Cardiac ventricle fibroblast (primary cell): ENCODE measurements around the gene DIO1. TPM values are rescaled to one million over a fixed set of nuclear protein-coding genes. Genes with fewer than 3 reads are reported as not detected.

Experiments used
- total RNA-seq: library from RNA; depleted of rRNA; stranded (reverse); fragments of >200 nt; gene quantifications from 2 replicates; pipeline ENCODE4 v1.2.3, GENCODE V29; 2015

Gene DIO1
- total RNA-seq, result not detected in 2 replicates

DNA sequence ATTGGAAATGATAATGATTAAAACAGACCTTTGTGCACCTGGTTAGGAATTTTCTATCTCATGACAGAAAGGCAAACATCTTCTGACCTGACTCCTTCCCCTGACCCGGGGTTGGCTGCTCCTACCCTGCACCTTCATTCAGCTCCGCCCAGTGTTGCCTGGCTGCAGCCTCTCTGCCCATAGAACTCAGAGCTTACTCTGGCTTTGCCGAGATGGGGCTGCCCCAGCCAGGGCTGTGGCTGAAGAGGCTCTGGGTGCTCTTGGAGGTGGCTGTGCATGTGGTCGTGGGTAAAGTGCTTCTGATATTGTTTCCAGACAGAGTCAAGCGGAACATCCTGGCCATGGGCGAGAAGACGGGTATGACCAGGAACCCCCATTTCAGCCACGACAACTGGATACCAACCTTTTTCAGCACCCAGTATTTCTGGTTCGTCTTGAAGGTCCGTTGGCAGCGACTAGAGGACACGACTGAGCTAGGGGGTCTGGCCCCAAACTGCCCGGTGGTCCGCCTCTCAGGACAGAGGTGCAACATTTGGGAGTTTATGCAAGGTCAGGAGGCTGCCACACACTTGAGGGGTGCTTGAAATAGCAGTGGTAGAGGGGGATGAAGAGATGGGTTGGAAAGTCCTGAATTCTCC, at the start of gene DIO1:
Gene DIO1, plus strand, starts transcription at position 189 of the 638 bp plus-strand sequence. Its CDS starts 24 bp downstream, at position 213.

DNA sequence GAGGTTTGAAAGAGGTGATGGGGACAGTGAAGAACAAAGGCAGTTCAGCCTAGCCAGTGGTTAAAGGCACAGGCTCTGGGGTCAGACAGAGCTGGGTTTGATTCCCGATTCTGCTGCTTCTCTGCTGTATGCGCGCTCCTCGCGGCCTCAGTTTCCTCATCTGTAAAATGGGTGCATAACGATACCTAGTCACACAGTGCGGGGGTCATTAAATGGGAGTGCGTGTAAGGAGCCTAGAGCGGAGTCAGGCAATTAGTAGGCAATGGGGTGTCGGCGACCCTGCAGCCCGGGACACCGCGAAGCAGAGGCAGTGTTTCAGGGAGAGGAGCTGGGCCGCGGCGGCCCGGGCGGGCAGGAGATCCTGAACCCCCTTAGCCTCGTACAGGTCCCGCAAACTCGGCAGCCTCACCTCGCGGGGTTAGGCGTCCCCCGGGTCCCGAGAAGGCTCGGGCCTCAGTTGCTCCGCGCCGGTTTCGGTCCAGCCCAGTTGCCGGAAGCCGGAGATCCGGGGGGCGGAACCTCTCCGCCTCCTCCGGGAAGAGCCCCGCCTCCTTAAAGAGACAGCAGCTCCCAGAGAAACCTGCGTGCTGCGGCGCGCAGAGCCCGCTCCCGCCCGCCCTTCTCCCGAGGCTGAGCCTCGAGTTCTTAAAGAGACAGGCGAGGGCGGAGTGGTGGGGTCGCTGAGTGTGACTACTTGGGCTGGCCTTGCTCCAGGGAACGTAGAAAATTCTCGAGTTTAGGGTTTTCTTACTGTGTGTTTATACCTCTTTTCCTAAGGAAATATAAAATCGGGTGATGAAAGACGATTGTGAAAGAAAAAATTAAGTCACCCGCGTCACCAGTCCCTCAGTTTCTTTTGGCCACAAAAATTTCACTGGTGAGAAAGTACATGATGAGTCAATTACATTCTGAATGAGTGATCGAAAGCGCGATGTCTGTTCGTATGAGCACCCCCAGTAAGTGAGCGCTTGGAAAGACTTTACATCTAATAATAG, 4.4 kb upstream of the DIO1 start, which contains the start of gene YIPF1:
Gene YIPF1, minus strand, starts transcription at position 494 of the 995 bp plus-strand sequence. CDS start 860 bp downstream, outside the sequence.

DNA sequence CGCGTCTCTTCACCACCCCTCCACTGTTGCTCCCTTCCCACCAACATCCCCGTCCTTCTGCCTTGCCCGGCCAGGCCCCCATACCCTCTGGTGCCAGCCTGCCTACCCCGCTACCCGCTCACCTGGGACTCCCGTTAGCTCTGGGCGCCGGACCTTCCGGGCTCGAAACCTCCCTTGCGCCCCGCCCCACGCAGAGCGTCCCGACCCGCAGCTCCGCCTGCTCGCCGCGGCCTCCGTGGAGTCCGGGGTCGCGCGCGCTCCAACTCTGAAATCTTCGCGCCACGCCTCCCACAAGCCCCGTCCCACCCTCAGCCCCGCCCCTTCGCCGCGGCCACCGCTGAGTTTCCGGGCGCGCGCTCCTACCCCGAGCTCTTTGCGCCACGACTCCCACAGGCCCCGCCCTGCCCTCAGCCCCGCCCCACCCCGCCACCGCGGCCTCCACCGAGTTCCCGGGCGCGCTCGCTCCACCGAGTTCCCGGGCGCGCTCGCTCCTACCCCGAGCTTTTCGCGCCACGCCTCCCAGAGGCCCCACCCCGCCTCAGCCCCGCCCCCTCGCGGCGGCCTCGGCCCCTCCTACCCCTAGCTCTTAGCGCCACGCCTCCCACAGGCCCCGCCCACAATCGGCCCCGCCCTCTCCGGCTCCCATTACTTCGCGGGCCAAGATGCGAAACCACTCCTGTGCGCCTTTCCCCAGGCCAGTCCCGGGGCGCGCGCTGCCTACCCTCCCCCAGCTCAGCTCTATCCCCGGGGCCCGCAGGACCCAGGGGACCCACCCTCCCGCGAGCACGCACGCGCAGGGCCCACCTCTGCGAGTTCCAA, 51.7 kb downstream of the DIO1 start, which contains the start of gene IFT25:
Gene IFT25, minus strand, starts transcription at position 267 of the 819 bp plus-strand sequence. CDS start 5,617 bp downstream, outside the sequence.

DNA sequence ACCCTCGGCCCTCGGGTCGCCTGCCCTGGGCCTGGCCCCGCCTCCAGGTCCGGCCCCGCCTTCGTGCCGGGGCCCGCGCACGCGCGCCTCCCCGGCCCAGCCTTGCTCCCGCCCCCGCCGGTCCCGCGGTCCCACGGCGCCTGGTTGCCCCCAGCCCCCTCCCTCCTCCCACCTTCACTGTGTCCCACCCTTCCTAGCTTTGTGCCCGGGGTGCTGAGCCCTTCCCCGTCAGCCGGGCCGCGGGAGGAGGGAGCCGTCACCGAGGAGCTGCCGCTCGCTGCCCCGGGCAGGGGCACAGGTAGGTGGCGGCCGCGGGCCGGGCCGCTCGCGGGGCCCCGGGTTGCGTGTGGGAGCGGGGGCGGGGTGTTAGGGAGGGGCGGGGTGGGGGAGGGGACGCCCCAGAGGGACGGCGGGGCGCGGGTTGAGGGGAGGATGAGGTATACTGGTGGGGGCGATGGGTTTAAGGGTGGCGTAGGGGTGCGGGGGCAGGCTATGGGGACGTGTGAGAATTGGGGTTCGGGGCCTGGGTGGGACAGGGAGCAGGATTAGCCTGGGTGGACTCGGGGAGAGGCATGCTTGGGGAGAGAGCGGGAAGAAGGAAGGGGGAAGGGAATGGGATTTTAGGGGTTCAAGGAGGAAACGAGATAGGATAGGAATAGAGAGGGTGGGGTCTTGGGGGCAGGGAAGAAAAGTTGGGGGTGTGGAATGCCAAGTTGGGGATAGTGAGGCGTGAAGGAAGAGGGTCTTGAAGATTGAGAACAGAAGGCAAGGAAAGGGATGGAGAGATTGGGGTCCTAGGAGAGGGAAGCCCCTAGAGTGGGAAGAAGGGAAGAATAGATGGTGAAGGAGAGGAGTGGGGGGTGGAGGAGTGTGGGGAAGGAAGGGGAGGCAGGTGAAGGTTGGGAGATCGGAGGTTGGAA, 52.5 kb downstream of the DIO1 start, which contains the start of gene LRRC42:
Gene LRRC42, plus strand, starts transcription at position 99 of the 920 bp plus-strand sequence. CDS start 5,650 bp downstream, outside the sequence.

Other genes starting within 250 kb of the DIO1 start
- gene GLIS1, start 155.0 kb upstream of the DIO1 start, total RNA-seq, result 2.7 and 3.2 TPM in 2 replicates
- gene NDC1, start 55.9 kb upstream of the DIO1 start, total RNA-seq, result 7.3 and 9.0 TPM in 2 replicates
- gene YIPF1, start 4.4 kb upstream of the DIO1 start, total RNA-seq, result 12.2 and 17.3 TPM in 2 replicates
- 22.0 and 22.8 TPM in 2 replicates for gene IFT25, start 51.5 kb downstream of the DIO1 start, total RNA-seq
- gene LRRC42, start 52.2 kb downstream of the DIO1 start, total RNA-seq, result 22.9 and 24.7 TPM in 2 replicates
- gene LDLRAD1, start 124.0 kb downstream of the DIO1 start, total RNA-seq, result not detected in 2 replicates
- gene TMEM59, start 159.0 kb downstream of the DIO1 start, total RNA-seq, result 226 and 300 TPM in 2 replicates
- 2.2 and 3.3 TPM in 2 replicates for gene TCEANC2, start 159.4 kb downstream of the DIO1 start, total RNA-seq